IPS DF 6.9 (cell line): ENCODE data around the gene TSSK3.
"Not testable (repeated sequence)": the region's sequence is repeated elsewhere in the genome, so short reads cannot be mapped to it uniquely, and the experiment has no call there.

Experiments
- DNase-seq: peaks from one replicate; pipeline ENCODE4 v3.0.0-alpha.2; 2013; ENCODE audit warnings: low read depth, low spot score
- H3K27ac ChIP-seq: one replicate; pipeline ENCODE4 v1.5.1; 2013; ENCODE audit warnings: low read length, control low read depth
- H3K27me3 ChIP-seq: 2 replicates; pipeline ENCODE4 v1.6.1; 2013; ENCODE audit warnings: mild to moderate bottlenecking, low read length; ENCODE audit not compliant: control insufficient read depth, insufficient read depth
- H3K36me3 ChIP-seq: 2 replicates; pipeline ENCODE4 v1.6.1; 2013; ENCODE audit warnings: low read length; ENCODE audit not compliant: control insufficient read depth, insufficient read depth
- H3K4me1 ChIP-seq: 2 replicates; pipeline ENCODE4 v1.6.1; 2013; ENCODE audit warnings: low read length; ENCODE audit not compliant: control insufficient read depth, insufficient read depth
- H3K4me3 ChIP-seq: 2 replicates; pipeline ENCODE4 v1.5.1; 2013; ENCODE audit warnings: mild to moderate bottlenecking, low read length
- H3K9me3 ChIP-seq: 2 replicates; pipeline ENCODE4 v1.6.1; 2013; ENCODE audit warnings: low read length, inconsistent platforms; ENCODE audit not compliant: control insufficient read depth, insufficient read depth
- WGBS: extraction: QIAGEN DNeasy Blood & Tissue Kit; methylation state at CpG from one replicate; pipeline ENCODE4 v1.1.7; 2013; ENCODE audit warnings: mixed read lengths, missing lambda C conversion rate; ENCODE audit not compliant: insufficient read length, insufficient coverage; 5-methylcytosine and 5-hydroxymethylcytosine counted together

The TSSK3 gene

DNA sequence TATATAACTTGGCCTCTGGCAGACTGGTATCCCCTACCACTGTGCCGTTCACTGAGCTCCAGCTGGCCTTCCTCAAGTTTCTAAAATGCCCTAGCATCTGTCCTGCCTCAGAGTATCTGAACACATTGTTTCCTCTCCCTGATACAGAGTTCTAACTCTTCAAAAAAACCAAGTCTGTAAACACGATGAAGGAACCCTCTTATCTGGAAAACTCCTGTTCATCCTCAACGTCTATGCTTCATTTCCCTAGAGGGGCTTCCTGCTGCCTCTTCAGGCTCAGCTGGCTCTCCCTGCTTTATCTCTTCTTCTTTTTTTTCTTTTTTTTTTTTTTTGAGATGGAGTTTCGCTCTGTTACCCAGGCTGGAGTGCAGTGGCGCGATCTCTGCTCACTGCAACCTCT is 26.3 kb downstream of the TSSK3 start:
- DNase-seq, result no peak
- Histone ChIP-seq H3K9me3 (no peaks in the 10 kb centered on the region), H3K27me3 (no peaks in the 10 kb centered on the region), H3K27ac (no peak overlapping the region), H3K36me3 (peaks cover 7% of the 10 kb centered on the region), H3K4me1 (peaks cover 2% of the 10 kb centered on the region; the same call in 1 of the 2 replicates), H3K4me3 (no peak overlapping the region)
- no CpG with 5 or more reads among the region's 6 CpGs for WGBS

DNA sequence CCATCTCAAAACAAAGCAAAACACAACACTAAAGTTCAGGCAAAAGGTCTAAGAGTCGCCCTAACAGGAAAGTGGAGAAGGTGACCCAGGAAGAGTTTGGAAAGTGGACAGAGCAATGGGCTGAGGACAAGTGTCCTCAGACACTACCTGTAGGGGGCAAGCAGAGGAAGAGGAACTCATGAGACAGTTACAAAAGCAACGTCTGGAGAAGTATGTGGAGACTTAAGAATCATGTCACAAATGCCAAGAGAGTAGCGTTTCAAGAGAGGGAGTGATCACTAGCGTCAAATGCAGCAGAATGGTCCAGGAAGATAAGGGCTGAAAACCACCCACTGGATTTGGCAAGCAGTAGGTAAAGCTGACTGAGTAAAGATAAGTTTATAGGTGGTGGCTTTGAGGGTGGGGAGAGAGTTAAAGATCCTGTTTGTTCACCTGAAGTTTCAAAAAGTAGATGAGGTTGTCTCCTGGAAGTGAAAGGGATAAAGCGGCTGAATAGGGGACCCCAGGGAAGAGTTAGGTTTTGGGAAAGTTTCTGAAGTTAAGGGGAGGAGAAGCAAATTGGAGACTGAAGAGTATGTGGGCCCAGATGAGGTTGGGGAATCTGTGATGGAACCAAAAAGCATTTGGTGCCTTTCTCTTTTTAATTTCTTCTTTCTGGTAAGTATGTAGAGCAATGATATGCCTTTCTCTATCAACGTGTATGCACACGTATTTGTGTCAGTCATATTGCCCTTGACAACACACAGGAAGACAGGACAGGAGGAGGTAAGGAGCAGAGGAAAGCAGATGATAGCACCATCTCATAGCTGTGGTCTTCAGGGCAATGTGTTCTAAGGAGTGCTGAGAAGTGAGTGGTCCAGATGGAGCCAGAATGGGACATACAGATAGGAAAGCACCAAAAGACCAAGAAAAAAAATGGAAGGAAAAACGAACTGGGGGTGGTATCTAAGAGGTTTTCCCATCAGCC is 28.8 kb downstream of the TSSK3 start:
- DNase-seq, result no peak
- no CpG with 5 or more reads among the region's 8 CpGs for WGBS

DNA sequence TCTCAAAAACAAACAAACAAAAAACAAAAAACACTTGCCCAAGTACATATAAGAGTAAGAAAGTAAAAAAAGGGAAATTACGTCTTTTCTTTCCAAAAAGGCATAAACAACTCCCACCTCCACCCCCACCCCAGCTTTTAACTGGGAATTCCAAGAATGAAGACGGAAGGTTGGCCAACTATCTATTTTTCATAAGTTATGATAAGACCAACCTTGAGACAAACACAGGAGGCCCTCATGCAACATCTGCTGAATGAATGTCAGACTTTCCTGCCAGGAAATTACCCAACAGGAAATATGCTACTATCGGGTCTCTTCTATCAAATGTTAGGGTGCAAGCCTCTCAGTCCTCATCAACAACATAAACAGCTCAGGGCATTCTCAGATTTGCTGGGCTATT is 30.0 kb downstream of the TSSK3 start:
- no peak overlapping the region for H3K4me3 ChIP-seq
- no peak for DNase-seq
- H3K36me3 ChIP-seq, result peaks cover 7% of the 10 kb centered on the region; the same call in 1 of the 2 replicates
- H3K27me3 ChIP-seq, result no peaks in the 10 kb centered on the region
- peaks cover 2% of the 10 kb centered on the region; the same call in 1 of the 2 replicates for H3K4me1 ChIP-seq
- H3K27ac ChIP-seq, result no peak overlapping the region
- WGBS, result no CpG with 5 or more reads among the region's 3 CpGs
- H3K9me3 ChIP-seq, result no peaks in the 10 kb centered on the region

More for the DNA sequence above, 28.8 kb downstream of the TSSK3 start:
- H3K36me3 ChIP-seq, result peaks cover 7% of the 10 kb centered on the region; the same call in 1 of the 2 replicates
- H3K27me3 ChIP-seq, result no peaks in the 10 kb centered on the region
- H3K27ac ChIP-seq, result no peak overlapping the region
- H3K4me3 ChIP-seq, result no peak overlapping the region
- H3K4me1 ChIP-seq, result peaks cover 2% of the 10 kb centered on the region; the same call in 1 of the 2 replicates
- no peaks in the 10 kb centered on the region for H3K9me3 ChIP-seq

DNA sequence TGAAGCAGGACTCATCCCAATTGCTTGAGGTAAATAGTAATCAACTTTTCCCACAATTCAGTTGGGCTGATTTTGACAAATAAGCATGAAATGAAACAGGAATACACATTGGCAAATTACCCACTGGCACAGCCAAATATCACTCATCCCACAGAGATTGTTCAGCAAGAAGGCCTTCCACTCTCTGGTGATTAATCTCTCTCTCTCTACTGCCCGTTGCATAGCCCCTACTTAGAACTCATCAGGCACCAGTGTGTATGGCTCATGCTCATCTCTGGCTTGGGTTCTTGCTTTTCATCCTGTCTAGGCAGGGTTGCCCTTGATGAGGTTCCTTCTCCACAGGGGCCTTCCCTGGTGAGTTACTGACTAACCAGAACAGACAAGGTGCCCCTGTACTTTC is 30.8 kb downstream of the TSSK3 start:
- WGBS, result no CpG with 5 or more reads among the region's 1 CpG
- H3K27ac ChIP-seq, result no peak overlapping the region

DNA sequence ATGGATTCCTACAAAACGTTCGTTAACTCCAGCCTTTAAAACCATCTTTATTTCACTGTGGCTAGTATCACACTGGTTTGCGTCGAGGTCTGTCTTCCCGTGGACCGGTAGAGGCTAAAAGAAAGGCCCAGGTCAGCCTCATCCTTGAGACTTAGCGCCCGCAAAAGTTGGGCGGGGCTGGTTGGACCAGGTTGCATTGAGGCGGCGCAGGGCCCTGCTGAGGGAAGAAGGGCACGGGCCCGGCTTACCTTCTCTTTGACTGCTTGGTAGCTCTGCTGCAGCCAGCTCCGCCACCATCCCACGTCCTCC is 31.4 kb downstream of the TSSK3 start:
- Histone ChIP-seq H3K9me3 (no peaks in the 10 kb centered on the region), H3K36me3 (peaks cover 3% of the 10 kb centered on the region; the same call in 1 of the 2 replicates), H3K27ac (no peak overlapping the region), H3K27me3 (no peaks in the 10 kb centered on the region), H3K4me1 (peaks cover 2% of the 10 kb centered on the region; the same call in 1 of the 2 replicates), H3K4me3 (peak overlapping the region; percentile 87)
- WGBS, result no CpG with 5 or more reads among the region's 15 CpGs
- DNase-seq, result no peak

More for the DNA sequence above, 30.8 kb downstream of the TSSK3 start:
- DNase-seq, result no peak
- Histone ChIP-seq H3K36me3 (peaks cover 7% of the 10 kb centered on the region; the same call in 1 of the 2 replicates), H3K9me3 (no peaks in the 10 kb centered on the region), H3K27me3 (no peaks in the 10 kb centered on the region), H3K4me3 (peak overlapping the region; percentile 87; the same call in 1 of the 2 replicates), H3K4me1 (peaks cover 2% of the 10 kb centered on the region; the same call in 1 of the 2 replicates)

DNA sequence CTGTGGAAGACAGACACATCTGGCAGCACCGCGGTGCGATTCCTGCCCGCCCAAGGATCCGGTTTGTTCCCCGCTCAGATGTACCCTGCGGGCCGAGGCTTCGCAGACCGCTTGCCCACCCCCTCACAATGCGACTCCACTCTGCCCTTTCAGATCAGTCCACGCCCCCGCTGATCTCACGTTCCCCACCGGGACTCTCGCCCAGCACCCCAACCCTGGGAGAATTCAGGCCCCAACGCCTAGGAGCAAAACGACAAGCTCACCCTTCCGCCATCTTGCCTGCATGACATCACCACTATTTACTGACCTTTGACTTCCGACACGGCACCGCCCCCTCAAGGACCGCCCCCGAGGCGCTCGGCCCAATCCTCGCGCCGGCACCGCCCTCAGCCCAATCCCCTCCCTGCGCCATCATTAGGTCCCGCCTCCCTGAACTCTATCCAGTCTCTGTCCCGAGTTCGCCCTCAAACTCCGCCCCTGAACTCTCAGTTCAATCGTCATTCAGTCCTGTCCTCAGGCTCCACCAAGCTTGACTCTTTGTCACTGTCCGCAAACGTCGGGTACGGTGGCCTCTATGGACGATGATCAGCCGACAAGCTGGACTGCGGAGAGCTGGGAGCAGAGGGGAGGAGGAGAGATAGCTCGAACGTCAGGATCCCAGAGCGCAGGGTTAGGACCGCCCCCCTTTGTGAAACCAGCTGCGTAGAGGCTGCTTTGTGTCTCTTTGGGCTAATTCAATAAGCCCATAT is 32.0 kb downstream of the TSSK3 start, which contains the start of gene BSDC1:
BSDC1 (minus strand) TSS at position 301 of the 749 bp plus-strand sequence; CDS start at position 274, 27 bp downstream.
- Histone ChIP-seq H3K36me3 (0 out of 2 replicates have a peak, but pooled peaks cover 1% of the 10 kb centered on the region), H3K4me3 (peak within 1 kb of the TSS; percentile 87), H3K4me1 (peaks cover 2% of the 10 kb centered on the region; the same call in 1 of the 2 replicates), H3K9me3 (no peaks in the 10 kb centered on the region), H3K27ac (no peak within 1 kb of the TSS), H3K27me3 (no peaks in the 10 kb centered on the region)
- peak; percentile 99 for DNase-seq
- no CpG with 5 or more reads among the region's 48 CpGs for WGBS

DNA sequence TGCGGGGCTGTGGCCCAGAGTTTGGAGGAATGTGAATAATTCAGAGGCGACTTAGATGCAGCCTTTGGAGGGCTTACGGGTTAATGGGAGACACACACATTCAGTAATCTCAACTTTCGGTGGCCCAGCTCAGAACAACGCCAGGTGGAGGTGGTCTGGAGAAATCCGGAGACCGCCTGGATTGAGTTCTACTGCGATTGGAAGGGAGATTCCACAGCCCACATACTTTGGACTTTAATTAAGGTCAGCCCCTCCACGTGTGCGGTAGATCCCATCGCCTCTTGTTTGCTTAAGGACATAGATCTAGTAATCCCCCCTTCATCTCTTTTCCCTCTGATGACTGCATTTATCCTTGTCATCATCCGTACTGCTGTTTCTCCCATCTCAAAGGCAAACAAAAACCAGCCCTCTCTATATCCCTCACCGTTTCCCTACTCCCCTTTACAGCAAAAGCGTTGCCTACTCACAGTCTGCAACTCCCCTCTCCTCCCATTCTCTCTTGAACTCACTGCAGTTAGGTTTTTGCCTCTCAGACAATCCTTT is 32.6 kb downstream of the TSSK3 start:
- Histone ChIP-seq H3K36me3 (no peaks in the 10 kb centered on the region), H3K9me3 (no peaks in the 10 kb centered on the region), H3K27ac (no peak overlapping the region), H3K4me3 (peak overlapping the region; percentile 53; the same call in 1 of the 2 replicates), H3K27me3 (no peaks in the 10 kb centered on the region), H3K4me1 (peaks cover 2% of the 10 kb centered on the region; the same call in 1 of the 2 replicates)
- WGBS, result no CpG with 5 or more reads among the region's 14 CpGs
- DNase-seq, result peak; percentile 16

DNA sequence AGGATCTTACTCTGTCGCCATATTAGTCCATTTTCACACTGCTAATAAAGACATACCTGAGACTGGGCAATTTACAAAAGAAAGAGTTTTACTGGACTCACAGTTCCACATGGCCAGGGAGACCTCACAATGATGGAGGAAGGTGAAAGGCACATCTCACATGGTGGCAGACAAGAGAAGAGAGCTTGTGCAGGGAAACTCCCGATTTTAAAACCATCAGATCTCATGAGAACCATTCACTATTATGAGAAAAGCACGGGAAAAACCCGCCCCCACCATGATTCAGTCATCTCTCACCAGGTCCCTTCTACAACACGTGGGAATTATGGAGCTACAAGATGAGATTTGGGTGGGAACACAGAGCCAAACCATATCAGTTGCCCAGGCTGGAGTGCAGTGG is 34.2 kb downstream of the TSSK3 start:
- H3K27ac ChIP-seq, H3K9me3 ChIP-seq, H3K4me3 ChIP-seq, DNase-seq, H3K4me1 ChIP-seq, H3K27me3 ChIP-seq, H3K36me3 ChIP-seq: not testable (repeated sequence)
- no CpG with 5 or more reads among the region's 5 CpGs for WGBS

DNA sequence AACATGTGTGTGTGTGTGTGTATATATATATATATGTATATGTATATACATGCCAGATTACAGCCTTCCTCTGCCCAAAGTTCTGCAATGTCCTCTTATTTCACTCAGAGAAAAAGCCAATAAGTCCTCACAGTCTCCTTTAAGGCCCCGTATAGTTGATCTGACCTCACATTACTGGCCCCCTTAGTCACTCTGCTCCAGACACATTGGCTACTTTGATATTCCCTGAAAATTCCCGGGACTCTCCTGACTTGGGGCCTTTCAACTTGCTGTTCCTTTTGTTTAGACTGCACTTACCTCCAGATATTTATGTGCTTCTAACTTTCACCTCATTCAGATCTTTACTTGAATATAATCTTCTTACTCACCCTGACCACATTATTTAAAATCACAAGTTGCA is 36.1 kb downstream of the TSSK3 start:
- no peak overlapping the region for H3K4me3 ChIP-seq
- no CpG with 5 or more reads among the region's 2 CpGs for WGBS
- no peak for DNase-seq
- H3K4me1 ChIP-seq, result peaks cover 2% of the 10 kb centered on the region; the same call in 1 of the 2 replicates
- no peaks in the 10 kb centered on the region for H3K9me3 ChIP-seq
- H3K27me3 ChIP-seq, result no peaks in the 10 kb centered on the region
- H3K27ac ChIP-seq, result no peak overlapping the region
- no peaks in the 10 kb centered on the region for H3K36me3 ChIP-seq

DNA sequence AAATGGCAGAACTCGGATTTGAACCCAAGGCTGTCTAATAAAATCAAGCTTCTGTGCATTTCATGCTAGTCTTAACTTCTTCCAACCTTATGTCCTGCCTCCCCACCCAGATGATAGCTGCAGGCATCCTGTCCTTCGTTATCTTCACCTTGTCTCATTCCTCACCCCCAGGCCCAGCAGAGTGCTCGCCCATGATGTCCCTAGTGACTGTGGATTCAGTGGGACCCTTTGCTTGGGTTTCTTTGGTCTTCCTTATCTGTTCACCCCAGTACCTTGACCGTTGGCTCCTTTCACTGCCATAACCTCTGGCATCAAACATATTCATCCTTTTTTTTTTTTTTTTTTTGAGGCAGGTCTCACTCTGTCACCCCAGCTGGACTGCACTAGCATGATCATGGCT is 37.5 kb downstream of the TSSK3 start:
- Histone ChIP-seq H3K27ac (no peak overlapping the region), H3K36me3 (no peaks in the 10 kb centered on the region), H3K27me3 (no peaks in the 10 kb centered on the region), H3K9me3 (no peaks in the 10 kb centered on the region), H3K4me3 (no peak overlapping the region), H3K4me1 (0 out of 2 replicates have a peak, but pooled peaks cover 1% of the 10 kb centered on the region)
- no CpG with 5 or more reads among the region's 4 CpGs for WGBS
- no peak for DNase-seq
